HEK293T (cell line): Measurements from ENCODE around the gene MBOAT2.

Experiments used
- CTCF ChIA-PET: fragments of 350-600 bp; formaldehyde crosslinking; extraction: SDS; loops from one replicate; lab custom pipeline; 2021; ENCODE audit warnings: antibody characterized with exemption, inconsistent platforms; lab: Yijun Ruan, JAX
- POLR2A ChIA-PET: fragments of 350-600 bp; formaldehyde crosslinking; extraction: SDS; loops from one replicate; lab custom pipeline; 2020; ENCODE audit warnings: antibody characterized with exemption, inconsistent platforms; lab: Yijun Ruan, JAX
- DNase-seq: peaks from one replicate; pipeline ENCODE4 v3.0.0; 2012; ENCODE audit warnings: mixed read lengths; ENCODE audit errors: extremely low spot score
- ARNT ChIP-seq: fragments of 450-650 bp; IDR thresholded peaks from 2 replicates; pipeline ENCODE4 v1.6.1; 2017; ENCODE audit warnings: mild to moderate bottlenecking
- BHLHE40 ChIP-seq: fragments of 450-650 bp; IDR thresholded peaks from 2 replicates; pipeline ENCODE4 v1.6.1; 2016; ENCODE audit warnings: mild to moderate bottlenecking, moderate library complexity, borderline replicate concordance
- CTBP1 ChIP-seq: fragments of 450-650 bp; IDR thresholded peaks from 2 replicates; pipeline ENCODE4 v1.6.1; 2016; ENCODE audit warnings: borderline replicate concordance
- ELF4 ChIP-seq: fragments of 450-650 bp; IDR thresholded peaks from 2 replicates; pipeline ENCODE4 v1.6.1; 2017; ENCODE audit warnings: antibody characterized with exemption
- FOXA1 ChIP-seq: fragments of 450-650 bp; IDR thresholded peaks from 2 replicates; pipeline ENCODE4 v1.6.1; 2016; ENCODE audit warnings: mild to moderate bottlenecking
- FOXK2 ChIP-seq: fragments of 450-650 bp; IDR thresholded peaks from 2 replicates; pipeline ENCODE4 v1.6.1; 2016; ENCODE audit warnings: mild to moderate bottlenecking
- FOXM1 ChIP-seq: fragments of 450-650 bp; IDR thresholded peaks from 2 replicates; pipeline ENCODE4 v1.6.1; 2017; ENCODE audit warnings: mild to moderate bottlenecking, borderline replicate concordance
- HDGF ChIP-seq: fragments of 450-650 bp; IDR thresholded peaks from 2 replicates; pipeline ENCODE4 v1.6.1; 2017; ENCODE audit warnings: antibody characterized with exemption, borderline replicate concordance
- L3MBTL2 ChIP-seq: fragments of 450-650 bp; conservative IDR thresholded peaks from 2 replicates; pipeline ENCODE4 v1.6.1; 2016; ENCODE audit warnings: mild to moderate bottlenecking
- LEF1 ChIP-seq: fragments of 450-650 bp; IDR thresholded peaks from 2 replicates; pipeline ENCODE4 v1.6.1; 2017; ENCODE audit warnings: mild to moderate bottlenecking, borderline replicate concordance
- NFRKB ChIP-seq: fragments of 450-650 bp; IDR thresholded peaks from 2 replicates; pipeline ENCODE4 v1.6.1; 2016; ENCODE audit warnings: mild to moderate bottlenecking, moderate library complexity
- SP1 ChIP-seq: fragments of 450-650 bp; IDR thresholded peaks from 2 replicates; pipeline ENCODE4 v1.6.1; 2017
- SUZ12 ChIP-seq: fragments of 450-650 bp; IDR thresholded peaks from 2 replicates; pipeline ENCODE4 v1.6.1; 2016; ENCODE audit warnings: mild to moderate bottlenecking
- TARDBP ChIP-seq: fragments of 450-650 bp; IDR thresholded peaks from 2 replicates; pipeline ENCODE4 v1.6.1; 2016
- ZNF384 ChIP-seq: fragments of 450-650 bp; IDR thresholded peaks from 2 replicates; pipeline ENCODE4 v1.6.1; 2016
- TF ChIP-seq, protein P1 (sequence below): fragments of 450-650 bp; IDR thresholded peaks from 2 replicates; pipeline ENCODE4 v1.6.1; 2016

The MBOAT2 gene

DNA sequence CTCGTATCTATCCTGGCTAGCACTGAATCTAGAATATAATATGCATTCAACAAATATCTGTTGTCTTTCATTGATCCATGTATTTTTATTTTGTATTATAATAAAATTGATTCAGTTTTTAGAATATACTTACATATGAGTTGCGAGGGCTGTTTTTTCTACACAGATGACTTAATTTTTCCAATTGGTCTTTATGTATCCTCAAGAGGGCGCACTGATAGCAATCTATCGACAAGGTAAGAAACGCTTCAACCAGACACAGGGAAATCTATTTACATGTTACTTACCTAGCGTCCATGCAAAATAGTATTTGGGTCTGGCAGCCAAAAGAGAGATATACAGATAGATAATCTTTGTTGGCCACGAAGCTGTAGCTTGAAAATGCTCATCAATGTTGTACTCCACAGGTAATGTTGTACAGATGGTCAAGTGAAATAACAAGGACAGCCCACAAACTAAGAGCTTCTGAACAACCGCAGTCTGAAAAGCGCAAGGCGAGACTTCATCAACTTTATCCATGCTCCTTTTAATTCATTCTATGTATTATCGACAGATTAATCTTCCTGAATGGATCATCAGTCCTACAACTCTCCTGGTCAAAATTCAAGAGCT lies 130.6 kb downstream of the MBOAT2 start:
- DNase-seq, result peak; percentile 32
- POLR2A ChIA-PET, result no interaction called here
- TF ChIP-seq L3MBTL2 (no peak), SUZ12 (no peak), BHLHE40 (no peak), HDGF (no peak), ZNF384 (0 out of 2 replicates have a peak, but pooled peaks have one; percentile 19), CTBP1 (no peak)
- CTCF ChIA-PET, result interaction anchor here (0.7 to 1.9 kb wide), 7 partner anchors 9 to 267 kb away, joined by 3 to 6 read pairs (median 4); no protein-coding TSS in a partner anchor

DNA sequence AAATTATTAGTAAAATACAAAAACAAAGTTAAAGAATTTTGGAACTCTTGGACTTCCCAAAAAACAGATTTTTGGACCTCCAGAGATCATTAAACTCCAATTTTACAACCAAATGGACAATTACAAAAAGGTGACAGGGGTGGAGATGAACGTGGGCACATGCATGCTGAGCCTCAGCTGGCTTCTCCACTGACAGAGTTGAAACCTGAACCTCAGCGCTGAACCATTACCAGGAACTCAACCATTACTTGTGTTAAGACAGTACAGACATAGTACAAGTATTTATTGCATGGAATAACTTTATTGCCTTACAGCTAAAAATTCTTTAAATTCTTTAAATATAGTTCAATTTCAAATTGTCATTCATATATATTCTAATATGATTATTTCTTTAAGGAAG lies 133.0 kb downstream of the MBOAT2 start:
- CTCF ChIA-PET, result no interaction called here
- TF ChIP-seq FOXM1 (no peak), SP1 (no peak), ELF4 (no peak), SUZ12 (no peak), TARDBP (no peak), CTBP1 (no peak), NFRKB (no peak), FOXA1 (no peak), FOXK2 (no peak)
- DNase-seq, result no peak
- POLR2A ChIA-PET, result no interaction called here

DNA sequence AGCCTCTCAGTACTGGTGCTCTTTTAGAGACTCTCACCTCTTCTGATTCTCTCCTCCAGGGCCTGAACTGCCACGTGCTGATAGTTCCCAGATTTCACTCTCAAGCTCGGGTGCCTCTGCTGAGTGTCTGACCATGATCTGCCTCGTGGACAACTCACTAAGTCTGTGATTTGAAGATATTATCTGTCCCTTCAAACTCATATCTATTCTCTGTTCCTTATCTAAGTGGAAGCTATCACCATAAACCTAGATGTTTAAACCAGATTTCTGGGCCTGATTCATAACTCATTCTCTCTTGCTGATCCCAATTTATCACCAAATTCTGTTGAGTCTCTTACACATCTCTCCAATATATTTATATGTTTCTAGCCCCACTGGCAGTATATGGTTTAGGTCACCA lies 136.1 kb downstream of the MBOAT2 start:
- ChIA-PET POLR2A (no interaction called here), CTCF (no interaction called here)
- no peak for DNase-seq
- TF ChIP-seq NFRKB (no peak), SP1 (no peak), ZNF384 (no peak), FOXK2 (no peak), SUZ12 (no peak), BHLHE40 (no peak), HDGF (no peak), LEF1 (no peak), CTBP1 (no peak), ELF4 (no peak), TARDBP (no peak), L3MBTL2 (no peak), FOXM1 (no peak), FOXA1 (no peak), ARNT (no peak)
- TF ChIP-seq, protein P1, sequence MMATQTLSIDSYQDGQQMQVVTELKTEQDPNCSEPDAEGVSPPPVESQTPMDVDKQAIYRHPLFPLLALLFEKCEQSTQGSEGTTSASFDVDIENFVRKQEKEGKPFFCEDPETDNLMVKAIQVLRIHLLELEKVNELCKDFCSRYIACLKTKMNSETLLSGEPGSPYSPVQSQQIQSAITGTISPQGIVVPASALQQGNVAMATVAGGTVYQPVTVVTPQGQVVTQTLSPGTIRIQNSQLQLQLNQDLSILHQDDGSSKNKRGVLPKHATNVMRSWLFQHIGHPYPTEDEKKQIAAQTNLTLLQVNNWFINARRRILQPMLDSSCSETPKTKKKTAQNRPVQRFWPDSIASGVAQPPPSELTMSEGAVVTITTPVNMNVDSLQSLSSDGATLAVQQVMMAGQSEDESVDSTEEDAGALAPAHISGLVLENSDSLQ, result no peak

DNA sequence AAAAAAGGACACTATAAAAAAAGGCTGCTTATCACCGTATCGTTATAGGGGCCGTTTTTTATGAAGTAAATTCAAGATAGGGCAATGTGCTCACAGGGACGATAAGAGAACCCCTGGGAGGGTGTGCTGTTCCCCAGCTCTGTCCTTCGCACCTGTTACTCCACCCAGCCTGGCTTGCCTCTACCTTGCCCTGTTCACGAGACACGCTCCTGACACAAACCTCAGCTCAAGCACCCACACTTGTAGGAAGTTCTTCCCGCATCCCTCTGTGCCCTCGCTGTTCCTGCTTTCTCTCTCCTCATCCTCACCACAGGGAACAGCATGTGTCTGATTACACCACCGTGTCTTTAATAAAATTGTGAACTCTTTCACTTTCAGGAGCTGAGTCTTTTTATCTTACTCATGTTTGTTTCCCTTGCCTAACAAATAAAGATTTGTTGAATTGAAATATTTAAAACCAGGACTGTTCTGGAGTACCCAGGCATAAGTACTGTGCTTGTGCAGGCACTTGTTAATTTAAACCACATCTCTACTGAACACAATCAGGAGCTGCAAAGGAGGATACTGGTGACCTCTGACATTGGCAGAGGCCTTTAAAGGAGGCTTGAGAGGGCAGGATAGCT lies 140.0 kb downstream of the MBOAT2 start:
- no peak for DNase-seq
- CTCF ChIA-PET, result interaction anchor here (0.6 kb wide), 1 partner anchor 9 kb away, joined by 3 read pairs; no protein-coding TSS in a partner anchor
- TF ChIP-seq BHLHE40 (no peak), SUZ12 (no peak), FOXK2 (no peak), NFRKB (no peak), ZNF384 (no peak), CTBP1 (no peak), ELF4 (no peak), SP1 (no peak), ARNT (no peak), FOXM1 (no peak)
- POLR2A ChIA-PET, result no interaction called here

DNA sequence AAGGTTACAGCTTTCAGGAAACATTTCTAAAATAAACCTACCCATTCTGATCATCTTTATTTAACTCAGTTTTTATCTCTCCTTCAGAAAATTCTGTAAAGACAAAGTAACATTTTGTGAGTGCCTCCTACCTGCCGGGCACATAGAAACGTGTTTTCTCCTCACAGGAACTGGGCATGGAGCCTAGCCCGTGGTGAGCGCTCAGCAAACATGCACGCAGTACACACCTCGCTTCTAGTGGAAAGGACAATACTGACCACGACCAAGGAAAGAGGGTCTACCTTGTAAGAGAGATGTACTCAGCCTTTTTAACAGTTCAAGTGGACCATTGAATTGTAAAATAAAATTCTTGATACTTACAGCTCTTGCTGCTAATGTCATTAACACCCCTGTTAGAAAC lies 141.3 kb downstream of the MBOAT2 start:
- TF ChIP-seq SUZ12 (no peak), FOXA1 (no peak), CTBP1 (no peak), BHLHE40 (no peak), NFRKB (no peak), ARNT (no peak), FOXK2 (no peak), ELF4 (no peak), SP1 (no peak), L3MBTL2 (no peak), ZNF384 (no peak), LEF1 (no peak), FOXM1 (no peak), TARDBP (no peak), HDGF (no peak)
- TF ChIP-seq, protein P1, result no peak
- CTCF ChIA-PET, result no interaction called here
- no peak for DNase-seq
- POLR2A ChIA-PET, result no interaction called here

DNA sequence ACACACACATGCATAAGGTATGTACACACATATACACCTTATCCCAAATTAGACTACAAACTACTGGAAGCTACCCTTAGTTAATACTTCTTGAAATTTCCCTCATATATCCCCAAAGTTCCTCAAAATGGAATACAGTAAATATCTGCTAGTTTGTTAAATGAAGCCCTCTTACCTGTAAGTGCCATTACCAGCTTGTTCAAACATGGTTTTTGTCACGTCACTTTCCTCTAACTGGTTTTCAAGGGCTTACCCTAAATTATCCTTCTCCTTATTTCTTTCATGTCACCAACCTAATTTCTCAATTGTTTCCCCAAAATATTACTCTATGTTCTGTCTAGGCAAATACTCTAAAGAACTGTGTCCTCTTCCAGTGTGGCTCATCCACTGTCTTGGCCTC lies 141.7 kb downstream of the MBOAT2 start:
- POLR2A ChIA-PET, result no interaction called here
- no peak for TF ChIP-seq SUZ12
- TF ChIP-seq FOXA1, result no peak
- DNase-seq, result no peak
- CTCF ChIA-PET, result no interaction called here

DNA sequence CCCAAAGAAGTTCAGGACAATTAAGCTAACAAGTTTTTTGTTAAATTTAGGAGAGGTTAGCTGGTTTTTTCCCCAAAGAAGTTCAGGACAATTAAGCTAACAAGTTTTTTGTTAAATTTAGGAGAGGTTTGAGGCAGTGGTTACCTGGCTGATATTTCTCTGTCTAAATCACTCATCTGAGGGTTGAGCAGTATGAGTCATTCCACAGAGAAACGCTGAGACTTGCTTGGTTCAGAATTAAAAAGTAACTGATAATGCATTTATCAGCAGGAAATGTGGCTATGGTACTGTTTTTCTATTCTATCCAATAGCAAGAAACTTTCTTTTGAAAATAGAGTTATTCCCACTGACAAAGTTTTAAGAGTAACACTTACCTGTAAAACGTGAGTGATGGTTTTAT lies 143.2 kb downstream of the MBOAT2 start:
- DNase-seq, result no peak
- CTCF ChIA-PET, result no interaction called here
- TF ChIP-seq NFRKB (no peak), SUZ12 (no peak), FOXM1 (no peak), ELF4 (no peak), BHLHE40 (no peak), SP1 (no peak), FOXK2 (no peak), CTBP1 (no peak), TARDBP (no peak), FOXA1 (no peak), ARNT (no peak), LEF1 (no peak), L3MBTL2 (no peak), ZNF384 (no peak), HDGF (no peak)
- TF ChIP-seq, protein P1, result no peak
- POLR2A ChIA-PET, result no interaction called here
